GM23248 (cell line): ENCODE measurements around the gene NRSN2. TPM values are rescaled to one million over a fixed set of nuclear protein-coding genes. Genes with fewer than 3 reads are reported as not detected.
A peak's percentile ranks its signal among the peaks of the same experiment; 100 is the strongest.

Experiments
- DNase-seq: peaks from one replicate; pipeline ENCODE4 v3.0.0-alpha.2; 2015
- H2AFZ ChIP-seq: fragments of 200-600 bp; sonication (generic); 2 replicates; pipeline ENCODE4 v1.6.1; 2016; ENCODE audit warnings: antibody characterized with exemption
- H3F3A ChIP-seq: fragments of 200-600 bp; sonication (generic); 2 replicates; pipeline ENCODE4 v1.6.1; 2016; ENCODE audit warnings: mild to moderate bottlenecking, antibody characterized with exemption, mixed run types; ENCODE audit not compliant: insufficient read depth
- H3K27ac ChIP-seq: fragments of 200-600 bp; sonication (generic); 2 replicates; pipeline ENCODE4 v1.5.1; 2016; ENCODE audit warnings: mild to moderate bottlenecking
- H3K27me3 ChIP-seq: fragments of 200-600 bp; sonication (generic); replicated peaks from 2 replicates; pipeline ENCODE4 v1.6.1; 2016; ENCODE audit warnings: mild to moderate bottlenecking; ENCODE audit not compliant: insufficient read depth
- H3K36me3 ChIP-seq: fragments of 200-600 bp; sonication (generic); 2 replicates; pipeline ENCODE4 v1.6.1; 2016; ENCODE audit warnings: low read depth, mild to moderate bottlenecking
- H3K4me1 ChIP-seq: fragments of 200-600 bp; sonication (generic); 2 replicates; pipeline ENCODE4 v1.6.1; 2016; ENCODE audit warnings: mild to moderate bottlenecking; ENCODE audit not compliant: insufficient read depth
- H3K4me2 ChIP-seq: fragments of 200-600 bp; sonication (generic); one replicate; pipeline ENCODE4 v1.6.1; 2016; ENCODE audit warnings: mild to moderate bottlenecking; ENCODE audit not compliant: unreplicated experiment
- H3K4me3 ChIP-seq: fragments of 200-600 bp; sonication (generic); 2 replicates; pipeline ENCODE4 v1.5.1; 2016; ENCODE audit warnings: mild to moderate bottlenecking
- H3K79me2 ChIP-seq: fragments of 200-600 bp; sonication (generic); 2 replicates; pipeline ENCODE4 v1.6.1; 2016; ENCODE audit warnings: mild to moderate bottlenecking; ENCODE audit not compliant: insufficient read depth
- H3K9ac ChIP-seq: fragments of 200-600 bp; sonication (generic); 2 replicates; pipeline ENCODE4 v1.6.1; 2016; ENCODE audit warnings: mild to moderate bottlenecking
- H3K9me2 ChIP-seq: fragments of 200-600 bp; sonication (generic); 2 replicates; pipeline ENCODE4 v1.6.1; 2016; ENCODE audit warnings: mixed run types, mild to moderate bottlenecking, moderate library complexity; ENCODE audit not compliant: insufficient read depth
- H3K9me3 ChIP-seq: fragments of 200-600 bp; sonication (generic); one replicate; pipeline ENCODE4 v1.6.1; 2017; ENCODE audit warnings: low read depth
- H4K20me1 ChIP-seq: fragments of 200-600 bp; sonication (generic); 2 replicates; pipeline ENCODE4 v1.6.0; 2016; ENCODE audit not compliant: insufficient read depth
- EZH2 ChIP-seq: fragments of 200-600 bp; sonication (generic); IDR thresholded peaks from 2 replicates; pipeline ENCODE4 v1.6.1; 2018; ENCODE audit warnings: antibody characterized with exemption, mild to moderate bottlenecking; ENCODE audit not compliant: insufficient read depth, poor library complexity, severe bottlenecking
- EZH2phosphoT487 ChIP-seq: fragments of 200-600 bp; sonication (generic); IDR thresholded peaks from 2 replicates; pipeline ENCODE4 v1.6.1; 2018; ENCODE audit warnings: antibody characterized with exemption, moderate library complexity, mild to moderate bottlenecking, low read depth; ENCODE audit not compliant: insufficient read depth
- WGBS, 2 experiments: methylation state at CpG; one replicate each; pipeline ENCODE4 v1.1.6; 2015 to 2017; ENCODE audit warnings: low lambda C conversion rate in 2 of 2, low coverage in 1 of 2; ENCODE audit errors: missing lambda C conversion rate in 2 of 2; 5-methylcytosine and 5-hydroxymethylcytosine counted together
- in situ Hi-C: fragments of 300-500 bp; cut with MboI; formaldehyde crosslinking; loops from 2 replicates; pipeline ENCODE4 v1.15.0; 2020
- polyA plus RNA-seq: library from polyadenylated mRNA; unstranded; fragments of >200 nt; fragmentation: Nextera tagmentation; extraction: Ambion mirVana; gene quantifications from 2 replicates; pipeline ENCODE4 v1.2.1, GENCODE V29; 2016
- total RNA-seq: library from RNA; depleted of rRNA; stranded (reverse); fragments of >200 nt; shearing (Covaris generic); gene quantifications from 2 replicates; pipeline ENCODE4 v1.2.3, GENCODE V29; 2014

Gene NRSN2
- total and polyA plus RNA-seq, 2 experiments from 2014 or later: 76.7 to 76.8 TPM

DNA sequence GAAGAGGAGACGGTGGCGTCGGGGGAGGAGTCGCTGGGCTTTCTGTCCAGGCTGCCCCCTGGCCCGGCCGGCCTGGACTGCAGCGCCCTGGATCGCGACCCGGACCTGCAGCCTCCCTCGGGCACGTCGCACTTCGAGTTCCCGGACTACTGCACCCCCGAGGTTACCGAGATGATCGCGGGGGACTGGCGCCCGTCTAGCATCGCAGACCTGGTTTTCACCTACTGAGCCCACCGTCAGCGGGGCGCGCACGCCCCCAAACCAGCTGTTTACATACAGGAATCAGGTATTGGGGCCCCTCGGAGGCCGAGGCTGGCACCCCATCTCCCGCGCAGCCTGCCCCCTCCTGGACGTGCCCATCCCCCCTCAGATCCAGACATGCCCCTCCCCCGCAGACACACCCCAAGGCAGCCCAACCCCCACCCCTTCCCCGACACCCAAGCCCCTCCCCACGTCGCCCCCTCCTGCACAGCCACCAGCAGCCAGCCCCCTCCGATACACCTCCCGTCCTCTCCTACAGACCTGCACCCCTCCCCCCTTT, 20.2 kb upstream of the NRSN2 start:
- peak overlapping the region; percentile 98 for H3K4me2 ChIP-seq
- in situ Hi-C loops: no loop called here
- 2 to 5% methylated on average over 22 to 32 of the region's 38 CpGs for whole genome bisulfite sequencing, 2 experiments
- peak; percentile 66 for DNase-seq
- no peaks in the 10 kb centered on the region for H4K20me1 ChIP-seq
- H3K9me3 ChIP-seq: no peaks in the 10 kb centered on the region
- TF ChIP-seq EZH2phosphoT487 (no peak), EZH2 (no peak)
- H3F3A ChIP-seq: peaks cover 38% of the 10 kb centered on the region
- H3K4me3 ChIP-seq: peak overlapping the region; percentile 84
- peaks cover 19% of the 10 kb centered on the region for H3K79me2 ChIP-seq
- H3K27ac ChIP-seq: peak overlapping the region; percentile 89
- H3K4me1 ChIP-seq: peaks cover 31% of the 10 kb centered on the region
- H2AFZ ChIP-seq: peak overlapping the region; percentile 35; the same call in 1 of the 2 replicates
- peak overlapping the region; percentile 88 for H3K9ac ChIP-seq
- H3K36me3 ChIP-seq: no peaks in the 10 kb centered on the region
- no peaks in the 10 kb centered on the region for H3K9me2 ChIP-seq
- no peaks in the 10 kb centered on the region for H3K27me3 ChIP-seq

GRCh38 chr20:327186-328026, 19.5 kb upstream of the NRSN2 start:
- peaks cover 40% of the 10 kb centered on the region for H3F3A ChIP-seq

GRCh38 chr20:328027-328974, 18.6 kb upstream of the NRSN2 start:
- H3K27me3 ChIP-seq: no peaks in the 10 kb centered on the region
- H3K36me3 ChIP-seq: no peaks in the 10 kb centered on the region
- peaks cover 19% of the 10 kb centered on the region for H3K79me2 ChIP-seq
- peak overlapping the region; percentile 89 for H3K27ac ChIP-seq
- peak overlapping the region; percentile 98 for H3K4me2 ChIP-seq
- DNase-seq: peak; percentile 38
- H3K4me1 ChIP-seq: peaks cover 31% of the 10 kb centered on the region
- no peaks in the 10 kb centered on the region for H4K20me1 ChIP-seq
- in situ Hi-C loops: no loop called here
- H3K4me3 ChIP-seq: peak overlapping the region; percentile 84
- WGBS, 2 experiments: 42% methylated on average over 24 to 31 of the region's 31 CpGs
- peak overlapping the region; percentile 88 for H3K9ac ChIP-seq
- no peaks in the 10 kb centered on the region for H3K9me2 ChIP-seq
- TF ChIP-seq EZH2phosphoT487 (no peak), EZH2 (no peak)
- H3F3A ChIP-seq: peaks cover 39% of the 10 kb centered on the region
- 0 out of 2 replicates have a peak overlapping the region, but pooled peaks have one; percentile 19 for H2AFZ ChIP-seq
- no peaks in the 10 kb centered on the region for H3K9me3 ChIP-seq

More at GRCh38 chr20:327186-328026, 19.5 kb upstream of the NRSN2 start:
- in situ Hi-C loops: no loop called here
- no peaks in the 10 kb centered on the region for H4K20me1 ChIP-seq
- TF ChIP-seq EZH2 (no peak), EZH2phosphoT487 (no peak)
- 3 to 8% methylated on average over 20 to 47 of the region's 47 CpGs for WGBS, 2 experiments
- no peaks in the 10 kb centered on the region for H3K9me2 ChIP-seq
- peak overlapping the region; percentile 84 for H3K4me3 ChIP-seq
- H2AFZ ChIP-seq: peak overlapping the region; percentile 19; the same call in 1 of the 2 replicates
- H3K27me3 ChIP-seq: no peaks in the 10 kb centered on the region
- peaks cover 31% of the 10 kb centered on the region for H3K4me1 ChIP-seq
- H3K9me3 ChIP-seq: no peaks in the 10 kb centered on the region
- H3K27ac ChIP-seq: peak overlapping the region; percentile 89
- H3K9ac ChIP-seq: peak overlapping the region; percentile 88
- H3K36me3 ChIP-seq: no peaks in the 10 kb centered on the region
- H3K79me2 ChIP-seq: peaks cover 19% of the 10 kb centered on the region
- peak overlapping the region; percentile 98 for H3K4me2 ChIP-seq
- DNase-seq: peak; percentile 94
